NCI-H2029 treated with DMSO at 0.1 percent for 48 hours (cell line): ENCODE data around the gene SLC7A6OS.

Experiments
- DNase-seq: peaks from one replicate; lab custom pipeline; 2025; lab: John Stamatoyannopoulos, UW

SLC7A6OS gene

GRCh38 chr16:68279726-68280558 lies 30.8 kb downstream of the SLC7A6OS start:
- no peak for DNase-seq

GRCh38 chr16:68276223-68276622 lies 34.5 kb downstream of the SLC7A6OS start:
- no peak for DNase-seq

GRCh38 chr16:68275611-68276191 lies 35.0 kb downstream of the SLC7A6OS start:
- no peak for DNase-seq

GRCh38 chr16:68274441-68274840 lies 36.3 kb downstream of the SLC7A6OS start:
- DNase-seq, result no peak

- DNase-seq, result no peak
These were observed 36.9 kb downstream of the SLC7A6OS start for GRCh38 chr16:68273896-68274295.

GRCh38 chr16:68273459-68273858 lies 37.3 kb downstream of the SLC7A6OS start:
- DNase-seq, result no peak

- peak; percentile 29 for DNase-seq
These were observed 38.1 kb downstream of the SLC7A6OS start for GRCh38 chr16:68272507-68273209.

- DNase-seq, result no peak
These were observed 40.4 kb downstream of the SLC7A6OS start for GRCh38 chr16:68270353-68270752.

GRCh38 chr16:68269793-68270192 lies 41.0 kb downstream of the SLC7A6OS start:
- no peak for DNase-seq

- no peak for DNase-seq
These were observed 42.9 kb downstream of the SLC7A6OS start for GRCh38 chr16:68267612-68268405.

GRCh38 chr16:68265078-68265920 lies 45.4 kb downstream of the SLC7A6OS start:
- no peak for DNase-seq

- no peak for DNase-seq
These were observed 46.3 kb downstream of the SLC7A6OS start, which contains the start of gene SLC7A6 for GRCh38 chr16:68264128-68265077. Gene SLC7A6 (plus strand): TSS chr16:68264526. CDS start chr16:68274727, 10,201 bp downstream.

- DNase-seq, result no peak
These were observed 47.1 kb downstream of the SLC7A6OS start for GRCh38 chr16:68263559-68264127.

GRCh38 chr16:68259007-68259825 lies 51.5 kb downstream of the SLC7A6OS start:
- DNase-seq, result no peak

GRCh38 chr16:68257906-68258800 lies 52.6 kb downstream of the SLC7A6OS start:
- DNase-seq, result no peak

- DNase-seq, result no peak
These were observed 53.4 kb downstream of the SLC7A6OS start for GRCh38 chr16:68257251-68257905.

- no peak for DNase-seq
These were observed 55.0 kb downstream of the SLC7A6OS start for GRCh38 chr16:68255712-68256111.
